Measurements from ENCODE around the gene CRMP1.

CRMP1 gene

DNA sequence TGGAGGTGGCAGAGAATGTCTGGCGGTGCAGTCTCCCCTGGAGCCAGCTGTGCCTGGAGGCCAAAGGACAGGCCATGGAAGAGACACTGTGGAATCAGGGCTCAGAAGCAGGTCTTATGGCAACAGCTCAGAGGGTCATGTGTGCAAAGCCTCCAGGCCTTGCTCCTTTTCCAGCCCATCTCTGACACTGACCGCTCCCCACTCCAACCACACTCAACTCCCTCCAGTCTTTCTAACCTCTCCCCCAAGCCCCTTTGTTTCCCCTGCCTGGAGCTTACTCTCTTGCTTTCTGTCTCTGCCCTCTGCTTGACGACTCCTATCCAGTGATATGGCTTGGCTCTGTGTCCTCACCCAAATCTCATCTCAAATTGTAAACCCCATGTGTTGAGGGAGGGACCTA, 34.2 kb upstream of the CRMP1 start:
- Histone ChIP-seq H3K79me1 (replicated peaks; ENCODE audit: low read length, poor library complexity, severe bottlenecking) (no peaks in the 10 kb centered on the region), H3K4me3 (ENCODE audit: insufficient read depth in 1 of 2, low read depth in 1 of 2, low read length in 2 of 2) (no peak overlapping the region), H3K14ac (ENCODE audit: low read length in 2 of 2) (no peak overlapping the region), H3K27ac (ENCODE audit: low read length, poor library complexity, severe bottlenecking) (no peak overlapping the region), H3K27me3 (ENCODE audit: control insufficient read depth in 1 of 2, insufficient read depth in 1 of 2, low read length in 2 of 2) (peaks cover 18 to 71% of the 10 kb centered on the region in 2 experiments), H4K8ac (ENCODE audit: low read length) (no peak overlapping the region), H2BK15ac (ENCODE audit: low read depth, poor library complexity, severe bottlenecking) (no peak overlapping the region), H3K4me2 (ENCODE audit: low read length, poor library complexity, severe bottlenecking) (no peak overlapping the region), H3K23ac (ENCODE audit: low read length in 2 of 2) (no peak overlapping the region), H4K91ac (ENCODE audit: low read length) (no peak overlapping the region), H3K36me3 (ENCODE audit: control insufficient read depth in 1 of 2, insufficient read depth in 2 of 2, low read depth in 1 of 2, low read length in 2 of 2) (no peaks in the 10 kb centered on the region), H3K4ac (ENCODE audit: low read depth in 1 of 2, low read length in 2 of 2) (no peak overlapping the region), H3K18ac (ENCODE audit: low read depth in 1 of 2, low read length in 2 of 2) (no peak overlapping the region), H2AK5ac (ENCODE audit: low read length, severe bottlenecking) (no peak overlapping the region), H3K9ac (ENCODE audit: low read length) (no peak overlapping the region), H2BK120ac (ENCODE audit: low read depth, low read length) (no peak overlapping the region), H3K4me1 (ENCODE audit: control insufficient read depth, insufficient read depth, low read depth, low read length) (no peaks in the 10 kb centered on the region), H2BK12ac (ENCODE audit: low read length in 2 of 2) (no peak overlapping the region), H2AFZ (ENCODE audit: low read depth, low read length) (no peak overlapping the region), H2BK5ac (ENCODE audit: low read depth, low read length, poor library complexity, severe bottlenecking) (no peak overlapping the region), H3K9me3 (ENCODE audit: control insufficient read depth, low read length) (no peaks in the 10 kb centered on the region)
- WGBS, result 82% methylated on average over 2 of the region's 3 CpGs
- DNase-seq, result no peak

DNA sequence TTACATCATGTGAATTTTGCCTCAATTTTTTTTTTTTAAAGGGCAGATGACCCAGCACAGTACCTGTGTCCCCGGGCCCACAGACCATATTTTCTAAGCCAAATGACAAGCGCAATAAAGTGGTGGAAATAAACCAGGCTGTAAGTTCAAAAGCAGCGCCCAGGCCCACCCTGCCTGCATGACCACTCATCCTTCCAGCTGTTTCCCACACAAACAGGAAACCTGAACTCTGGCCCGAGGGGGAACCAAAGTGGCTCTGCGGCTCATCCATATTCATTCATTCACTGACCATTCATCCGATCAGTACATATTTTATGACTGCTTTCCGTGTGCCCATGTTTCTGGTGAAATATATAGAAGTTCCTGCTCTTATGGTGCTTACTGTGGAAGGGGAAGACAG, 33.7 kb upstream of the CRMP1 start:
- no peaks in the 10 kb centered on the region for H3K79me1 ChIP-seq (replicated peaks; ENCODE audit: low read length, poor library complexity, severe bottlenecking)
- H3K9ac ChIP-seq (ENCODE audit: low read length), result no peak overlapping the region
- H3K27ac ChIP-seq (ENCODE audit: low read length, poor library complexity, severe bottlenecking), result no peak overlapping the region
- H3K36me3 ChIP-seq (ENCODE audit: control insufficient read depth in 1 of 2, insufficient read depth in 2 of 2, low read depth in 1 of 2, low read length in 2 of 2), result no peaks in the 10 kb centered on the region
- no peak overlapping the region for H3K4ac ChIP-seq (ENCODE audit: low read depth in 1 of 2, low read length in 2 of 2)
- no peak overlapping the region for H2AFZ ChIP-seq (ENCODE audit: low read depth, low read length)
- peaks cover 22 to 71% of the 10 kb centered on the region in 2 experiments for H3K27me3 ChIP-seq (ENCODE audit: control insufficient read depth in 1 of 2, insufficient read depth in 1 of 2, low read length in 2 of 2)
- no peak overlapping the region for H4K8ac ChIP-seq (ENCODE audit: low read length)
- H3K4me1 ChIP-seq (ENCODE audit: control insufficient read depth, insufficient read depth, low read depth, low read length), result no peaks in the 10 kb centered on the region
- H2BK12ac ChIP-seq (ENCODE audit: low read length in 2 of 2), result no peak overlapping the region
- H2BK15ac ChIP-seq (ENCODE audit: low read depth, poor library complexity, severe bottlenecking), result no peak overlapping the region
- H3K4me2 ChIP-seq (ENCODE audit: low read length, poor library complexity, severe bottlenecking), result no peak overlapping the region
- DNase-seq, result no peak
- H3K23ac ChIP-seq (ENCODE audit: low read length in 2 of 2), result no peak overlapping the region
- H3K14ac ChIP-seq (ENCODE audit: low read length in 2 of 2), result no peak overlapping the region
- H2BK5ac ChIP-seq (ENCODE audit: low read depth, low read length, poor library complexity, severe bottlenecking), result no peak overlapping the region
- no peak overlapping the region for H3K18ac ChIP-seq (ENCODE audit: low read depth in 1 of 2, low read length in 2 of 2)
- H4K91ac ChIP-seq (ENCODE audit: low read length), result no peak overlapping the region
- WGBS, result 29% methylated on average over 6 of the region's 7 CpGs
- no peaks in the 10 kb centered on the region for H3K9me3 ChIP-seq (ENCODE audit: control insufficient read depth, low read length)
- H3K4me3 ChIP-seq (ENCODE audit: insufficient read depth in 1 of 2, low read depth in 1 of 2, low read length in 2 of 2), result no peak overlapping the region
- no peak overlapping the region for H2AK5ac ChIP-seq (ENCODE audit: low read length, severe bottlenecking)
- no peak overlapping the region for H2BK120ac ChIP-seq (ENCODE audit: low read depth, low read length)

DNA sequence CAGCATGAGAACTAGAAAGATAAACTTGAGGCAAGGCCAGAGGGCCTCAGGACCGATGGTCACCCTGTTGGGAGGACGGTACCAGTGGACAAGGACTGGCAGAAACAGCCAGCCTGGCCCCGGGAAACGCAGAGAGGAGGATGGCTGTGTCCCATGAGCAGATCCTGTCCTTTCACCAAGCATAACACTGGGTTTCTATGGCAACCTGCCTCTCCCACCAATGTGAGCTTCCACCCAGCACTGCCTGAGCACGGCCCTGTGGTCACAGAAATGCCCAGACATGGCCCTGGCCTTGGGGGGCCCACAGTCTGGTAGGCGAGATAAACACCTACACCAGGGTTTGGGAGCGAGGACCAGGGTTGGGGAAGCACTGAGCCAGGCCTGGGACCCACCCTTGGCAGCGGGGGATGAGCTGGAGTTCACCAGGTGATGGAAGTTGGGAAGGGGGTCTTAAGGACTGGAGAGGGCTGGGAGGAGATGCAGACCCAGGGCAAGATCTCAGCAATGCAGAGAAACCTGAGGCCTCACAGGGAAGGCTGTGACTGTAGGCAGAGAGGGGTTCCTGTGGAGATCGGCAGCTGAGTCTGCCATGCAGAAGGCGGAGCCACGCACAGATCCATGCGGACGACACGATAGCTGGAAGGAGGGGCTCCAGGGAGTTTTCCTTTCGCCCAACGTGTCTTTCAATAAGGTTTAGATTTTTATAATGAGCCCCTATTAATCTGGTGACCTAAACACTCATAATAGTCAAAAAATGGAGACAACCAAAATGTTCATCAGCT, 32.7 kb upstream of the CRMP1 start:
- Histone ChIP-seq H3K4me2 (ENCODE audit: low read length, poor library complexity, severe bottlenecking) (no peak overlapping the region), H3K79me1 (replicated peaks; ENCODE audit: low read length, poor library complexity, severe bottlenecking) (no peaks in the 10 kb centered on the region), H3K14ac (ENCODE audit: low read length in 2 of 2) (no peak overlapping the region), H3K4me1 (ENCODE audit: control insufficient read depth, insufficient read depth, low read depth, low read length) (no peaks in the 10 kb centered on the region), H2BK12ac (ENCODE audit: low read length in 2 of 2) (no peak overlapping the region), H4K8ac (ENCODE audit: low read length) (no peak overlapping the region), H3K23ac (ENCODE audit: low read length in 2 of 2) (no peak overlapping the region), H3K4ac (ENCODE audit: low read depth in 1 of 2, low read length in 2 of 2) (no peak overlapping the region), H2BK15ac (ENCODE audit: low read depth, poor library complexity, severe bottlenecking) (no peak overlapping the region), H3K9me3 (ENCODE audit: control insufficient read depth, low read length) (no peaks in the 10 kb centered on the region), H3K18ac (ENCODE audit: low read depth in 1 of 2, low read length in 2 of 2) (no peak overlapping the region), H4K91ac (ENCODE audit: low read length) (no peak overlapping the region), H2AFZ (ENCODE audit: low read depth, low read length) (no peak overlapping the region), H2BK120ac (ENCODE audit: low read depth, low read length) (no peak overlapping the region), H3K27ac (ENCODE audit: low read length, poor library complexity, severe bottlenecking) (no peak overlapping the region), H2BK5ac (ENCODE audit: low read depth, low read length, poor library complexity, severe bottlenecking) (no peak overlapping the region), H3K27me3 (ENCODE audit: control insufficient read depth in 1 of 2, insufficient read depth in 1 of 2, low read length in 2 of 2) (peaks cover 24 to 78% of the 10 kb centered on the region in 2 experiments), H3K9ac (ENCODE audit: low read length) (no peak overlapping the region), H2AK5ac (ENCODE audit: low read length, severe bottlenecking) (no peak overlapping the region), H3K4me3 (ENCODE audit: insufficient read depth in 1 of 2, low read depth in 1 of 2, low read length in 2 of 2) (no peak overlapping the region), H3K36me3 (ENCODE audit: control insufficient read depth in 1 of 2, insufficient read depth in 2 of 2, low read depth in 1 of 2, low read length in 2 of 2) (no peaks in the 10 kb centered on the region)
- WGBS, result 71% methylated on average over 13 of the region's 16 CpGs
- DNase-seq, result no peak

DNA sequence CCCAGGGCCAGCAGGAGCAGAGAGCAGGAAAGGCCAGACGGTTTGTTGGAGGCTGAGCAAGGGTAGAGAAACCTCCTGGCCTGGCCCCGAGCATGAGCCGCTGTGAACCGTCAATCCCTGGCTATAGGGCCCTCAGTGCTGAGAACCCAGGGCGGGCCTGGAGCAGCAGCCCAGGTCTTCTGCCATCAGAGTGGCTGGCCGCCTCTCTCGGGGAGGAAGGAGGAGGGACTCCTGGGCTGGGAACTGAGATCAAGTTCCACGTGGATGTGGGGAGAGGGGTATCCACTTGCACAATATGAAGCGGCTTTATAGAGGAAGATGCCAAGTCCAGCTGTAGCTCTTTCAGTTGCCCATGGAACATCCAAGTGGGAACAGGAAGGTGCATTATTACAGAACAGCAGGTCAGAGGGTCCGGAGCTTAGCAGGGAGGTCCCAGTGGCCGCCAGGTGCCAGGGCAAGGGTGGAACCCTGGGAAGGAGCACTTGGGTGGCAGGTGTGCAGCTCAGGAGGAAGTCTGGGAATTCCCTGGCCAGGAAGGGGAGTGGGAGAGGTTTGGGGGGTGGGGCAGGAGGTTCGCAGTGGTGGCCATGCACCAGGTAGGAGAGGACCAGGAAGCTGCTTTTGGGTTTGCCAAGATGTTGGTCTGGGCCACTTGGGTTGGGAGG, 31.7 kb upstream of the CRMP1 start:
- H3K4ac ChIP-seq (ENCODE audit: low read depth in 1 of 2, low read length in 2 of 2), result no peak overlapping the region
- no peak overlapping the region for H3K23ac ChIP-seq (ENCODE audit: low read length in 2 of 2)
- H2BK15ac ChIP-seq (ENCODE audit: low read depth, poor library complexity, severe bottlenecking), result no peak overlapping the region
- no peak overlapping the region for H3K4me2 ChIP-seq (ENCODE audit: low read length, poor library complexity, severe bottlenecking)
- no peak overlapping the region for H4K91ac ChIP-seq (ENCODE audit: low read length)
- no peak overlapping the region for H2BK120ac ChIP-seq (ENCODE audit: low read depth, low read length)
- H2AK5ac ChIP-seq (ENCODE audit: low read length, severe bottlenecking), result no peak overlapping the region
- H3K79me1 ChIP-seq (replicated peaks; ENCODE audit: low read length, poor library complexity, severe bottlenecking), result no peaks in the 10 kb centered on the region
- no peaks in the 10 kb centered on the region for H3K9me3 ChIP-seq (ENCODE audit: control insufficient read depth, low read length)
- no peak overlapping the region for H3K4me3 ChIP-seq (ENCODE audit: insufficient read depth in 1 of 2, low read depth in 1 of 2, low read length in 2 of 2)
- H3K4me1 ChIP-seq (ENCODE audit: control insufficient read depth, insufficient read depth, low read depth, low read length), result no peaks in the 10 kb centered on the region
- H3K9ac ChIP-seq (ENCODE audit: low read length), result no peak overlapping the region
- H2AFZ ChIP-seq (ENCODE audit: low read depth, low read length), result no peak overlapping the region
- no peak overlapping the region for H3K18ac ChIP-seq (ENCODE audit: low read depth in 1 of 2, low read length in 2 of 2)
- 81% methylated on average over 12 of the region's 12 CpGs for WGBS
- H3K27me3 ChIP-seq (ENCODE audit: control insufficient read depth in 1 of 2, insufficient read depth in 1 of 2, low read length in 2 of 2), result peaks cover 23 to 74% of the 10 kb centered on the region in 2 experiments
- no peak overlapping the region for H2BK12ac ChIP-seq (ENCODE audit: low read length in 2 of 2)
- H3K27ac ChIP-seq (ENCODE audit: low read length, poor library complexity, severe bottlenecking), result no peak overlapping the region
- H2BK5ac ChIP-seq (ENCODE audit: low read depth, low read length, poor library complexity, severe bottlenecking), result no peak overlapping the region
- H3K14ac ChIP-seq (ENCODE audit: low read length in 2 of 2), result no peak overlapping the region
- no peak for DNase-seq
- no peaks in the 10 kb centered on the region for H3K36me3 ChIP-seq (ENCODE audit: control insufficient read depth in 1 of 2, insufficient read depth in 2 of 2, low read depth in 1 of 2, low read length in 2 of 2)
- no peak overlapping the region for H4K8ac ChIP-seq (ENCODE audit: low read length)

Measured in mesenchymal stem cell (in vitro differentiated cells and primary cell).